GM18858 (cell line): ENCODE results near the gene HUNK.

Experiments
- ATAC-seq: cut with Tn5 transposase; IDR thresholded peaks from one replicate; pipeline ENCODE4 v1.9.1; 2021; ENCODE audit not compliant: unreplicated experiment

HUNK gene

DNA sequence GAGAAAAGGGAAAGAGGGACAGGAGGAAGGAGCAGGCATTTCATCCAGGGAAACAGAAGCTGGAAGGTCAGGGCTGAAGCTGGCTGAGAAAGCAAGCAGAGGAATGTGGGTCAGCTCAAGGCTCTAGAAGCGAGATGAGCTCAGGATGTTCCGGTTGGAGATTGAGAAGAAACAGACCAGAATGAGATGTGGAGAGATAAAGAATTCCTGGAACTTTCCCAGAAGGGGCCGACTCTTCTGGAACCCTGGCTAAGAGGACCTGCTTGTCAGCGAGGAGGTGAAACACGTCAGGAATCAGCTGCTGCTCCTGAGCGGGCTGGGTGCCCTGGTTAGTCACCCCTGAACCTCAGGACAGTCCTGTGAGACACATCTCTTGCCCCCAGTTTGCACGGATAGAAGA is 75.9 kb downstream of the HUNK start:
- ATAC-seq = no peak

- ATAC-seq = no peak
Measured at GRCh38 chr21:31952828-31953227, 80.0 kb downstream of the HUNK start.

- no peak for ATAC-seq
Measured at GRCh38 chr21:31957631-31958030, 84.8 kb downstream of the HUNK start.

DNA sequence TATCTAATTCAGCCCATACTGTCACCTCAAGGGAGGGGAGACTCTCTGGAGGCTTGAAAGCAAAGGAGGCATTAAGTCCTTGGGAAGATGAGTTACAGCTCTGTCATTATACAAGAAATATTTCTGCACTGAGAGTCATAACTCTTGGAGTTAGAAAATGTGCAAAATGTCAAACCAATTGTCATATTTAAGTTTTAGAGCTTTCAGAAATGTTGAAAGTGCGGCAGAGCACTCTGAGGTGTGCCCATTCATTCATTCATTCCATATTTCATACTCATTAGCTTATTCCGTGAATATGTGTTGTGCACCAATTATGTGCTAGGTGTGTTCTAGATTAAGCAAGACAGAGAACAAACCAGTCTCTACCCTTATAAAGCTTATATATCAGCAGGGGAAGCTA is 87.1 kb downstream of the HUNK start:
- ATAC-seq = no peak

DNA sequence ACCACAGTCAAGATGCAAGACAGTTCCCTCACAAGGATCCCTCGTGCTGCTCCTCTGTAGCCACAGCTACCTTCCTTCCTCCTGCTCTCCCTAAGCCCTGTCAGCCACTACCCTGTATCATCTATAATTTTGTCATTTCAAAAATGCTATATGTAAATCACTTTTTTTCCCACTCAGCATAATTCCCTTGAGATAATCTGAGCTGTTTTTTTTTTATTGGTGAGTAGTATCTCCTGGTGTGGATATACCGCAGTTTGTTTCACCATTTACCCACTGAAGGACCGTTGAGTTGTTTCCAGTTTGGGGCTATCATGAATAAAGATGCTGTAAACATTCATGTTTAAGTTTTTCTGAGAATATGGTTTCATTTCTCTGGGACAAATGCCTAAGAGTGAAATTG is 88.2 kb downstream of the HUNK start:
- no peak for ATAC-seq

DNA sequence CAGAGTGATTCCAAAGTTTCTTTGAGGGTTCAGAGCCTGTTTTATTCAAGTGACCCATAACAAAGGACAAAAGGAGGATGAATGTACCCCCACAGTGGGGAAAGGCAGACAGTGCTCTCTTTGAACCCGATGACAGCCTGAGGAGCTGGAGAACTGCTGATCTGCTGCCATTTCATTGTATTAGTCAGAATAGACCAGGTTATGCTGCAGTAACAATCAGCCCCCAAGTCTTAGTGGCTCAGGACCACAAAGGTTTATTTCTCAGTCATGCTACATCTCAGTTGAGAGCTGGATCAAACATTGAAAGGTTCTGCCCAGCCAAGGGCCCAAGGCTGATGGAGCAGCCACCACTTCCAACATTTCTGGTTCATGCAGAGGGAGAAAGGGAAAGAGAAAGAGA is 88.9 kb downstream of the HUNK start:
- no peak for ATAC-seq

DNA sequence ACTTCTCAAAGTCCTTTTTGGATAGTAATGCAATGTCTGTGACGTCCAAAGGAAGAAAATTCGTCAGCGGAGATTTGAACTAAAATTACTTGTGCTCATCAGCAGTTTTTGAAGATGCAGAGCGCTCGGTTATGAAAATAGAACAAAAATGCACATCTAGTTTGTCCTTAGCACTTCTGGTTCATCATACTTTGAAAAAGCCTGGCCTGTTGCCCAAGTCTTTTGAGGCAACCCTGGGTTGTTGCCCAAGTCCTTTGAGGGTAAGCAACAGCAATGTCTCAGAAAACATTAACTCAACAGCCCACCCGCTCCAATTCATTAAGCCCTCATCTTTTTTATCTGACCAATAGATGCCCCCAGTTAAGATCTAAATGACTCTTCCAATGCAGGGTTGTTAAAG is 91.9 kb downstream of the HUNK start:
- ATAC-seq = no peak

GRCh38 chr21:31967334-31967733 is 94.5 kb downstream of the HUNK start:
- ATAC-seq = no peak

DNA sequence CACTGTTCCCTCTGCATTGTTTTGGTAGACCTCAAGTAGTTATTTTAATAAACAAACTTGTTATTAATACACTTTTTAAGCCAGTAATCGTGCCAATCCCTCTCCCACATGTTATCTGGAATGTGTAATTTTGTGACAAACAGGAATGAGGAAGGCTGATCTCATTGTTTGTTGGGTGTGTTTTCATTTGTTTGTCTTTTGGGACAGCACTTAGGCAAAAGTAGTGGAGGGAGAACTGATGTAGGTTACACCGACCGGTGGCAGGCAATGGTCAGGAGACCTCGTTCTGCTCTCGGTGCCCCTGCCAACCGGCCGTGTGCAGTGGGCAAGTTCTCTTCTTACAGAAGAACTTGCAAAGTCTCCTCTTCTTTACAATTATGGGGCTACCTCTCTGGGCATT is 99.8 kb downstream of the HUNK start:
- no peak for ATAC-seq

GRCh38 chr21:31973402-31973944 is 100.7 kb downstream of the HUNK start:
- ATAC-seq = no peak

- ATAC-seq = no peak
Measured at GRCh38 chr21:31974454-31974985, 101.7 kb downstream of the HUNK start.

DNA sequence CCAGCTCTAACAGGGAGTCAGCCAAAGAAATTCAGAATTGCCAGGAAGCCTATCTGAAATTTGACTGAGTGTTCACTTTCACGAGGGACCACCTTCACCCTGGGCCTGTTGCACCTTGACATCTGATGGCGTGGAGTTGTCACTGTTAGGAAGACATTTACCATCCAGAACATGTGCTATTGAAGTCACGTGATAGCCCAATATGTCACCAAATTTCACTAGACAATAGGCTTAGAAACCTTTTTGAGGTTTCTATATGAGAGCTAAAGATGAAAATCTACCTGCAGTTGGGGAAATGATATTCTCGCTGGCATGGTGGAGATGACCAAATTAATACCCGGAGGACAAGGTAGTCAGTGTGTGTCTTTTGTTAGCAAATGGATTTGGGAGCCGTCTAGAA is 102.7 kb downstream of the HUNK start:
- no peak for ATAC-seq

GRCh38 chr21:31977816-31978215 is 105.0 kb downstream of the HUNK start:
- no peak for ATAC-seq

DNA sequence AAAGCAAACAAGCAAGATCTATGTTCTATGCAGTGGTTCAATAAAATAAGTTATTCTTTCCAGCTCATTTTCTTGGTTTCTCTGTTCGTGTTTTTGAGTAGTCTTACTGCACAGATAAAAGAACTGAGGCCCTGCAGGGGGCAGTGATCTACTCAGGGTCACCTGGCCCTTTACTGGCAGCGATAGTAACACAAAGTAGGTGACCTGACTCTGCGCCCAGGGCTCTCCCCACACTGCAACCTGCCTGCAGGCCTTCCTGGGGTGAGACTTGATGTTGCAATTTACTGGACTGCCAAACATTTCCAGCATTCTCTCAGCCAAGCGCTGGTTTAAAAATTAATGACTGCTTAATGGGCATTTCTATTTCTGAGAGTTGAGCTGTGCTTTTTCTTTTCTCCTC is 110.3 kb downstream of the HUNK start:
- no peak for ATAC-seq

DNA sequence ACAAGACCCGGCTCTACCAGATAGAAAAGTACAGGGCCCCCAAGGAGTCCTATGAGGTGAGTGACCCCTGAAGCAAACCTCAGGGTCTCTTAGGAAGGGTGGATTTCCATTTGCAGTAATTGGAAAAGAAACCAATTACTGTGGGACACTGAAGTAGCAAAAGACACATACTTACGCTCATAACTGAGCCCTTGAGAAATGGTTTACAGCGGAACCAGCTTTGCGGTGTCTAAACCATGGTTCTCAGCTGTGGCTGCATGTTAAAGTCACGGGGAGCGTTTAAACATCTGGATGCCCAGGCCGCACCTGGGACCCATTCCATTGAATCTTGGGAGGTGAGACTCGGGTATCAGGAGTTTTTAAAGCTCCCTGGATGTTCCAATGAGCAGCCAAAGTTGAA is 110.7 kb downstream of the HUNK start:
- no peak for ATAC-seq

DNA sequence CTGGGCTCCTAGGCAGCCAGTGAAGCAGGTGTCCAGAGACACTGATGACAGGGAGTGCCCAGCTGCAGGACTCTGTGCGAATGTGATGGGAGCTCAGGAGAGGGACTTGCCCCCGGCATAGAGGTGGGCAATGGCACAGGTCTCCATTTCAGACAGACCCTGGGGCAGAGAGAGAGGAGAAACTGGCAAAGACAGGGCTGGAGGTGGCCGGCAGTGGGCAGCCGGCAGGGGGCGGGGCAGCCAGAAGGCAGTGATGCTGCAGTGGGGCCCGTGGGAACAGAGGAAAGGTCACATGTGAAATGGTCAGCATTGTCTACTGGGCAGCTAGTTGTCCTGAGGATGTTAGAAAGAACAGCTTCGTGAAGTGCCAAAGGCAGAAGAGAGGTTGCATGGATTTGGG is 112.6 kb downstream of the HUNK start:
- ATAC-seq = no peak

GRCh38 chr21:31986035-31986856 is 113.4 kb downstream of the HUNK start:
- ATAC-seq = no peak

DNA sequence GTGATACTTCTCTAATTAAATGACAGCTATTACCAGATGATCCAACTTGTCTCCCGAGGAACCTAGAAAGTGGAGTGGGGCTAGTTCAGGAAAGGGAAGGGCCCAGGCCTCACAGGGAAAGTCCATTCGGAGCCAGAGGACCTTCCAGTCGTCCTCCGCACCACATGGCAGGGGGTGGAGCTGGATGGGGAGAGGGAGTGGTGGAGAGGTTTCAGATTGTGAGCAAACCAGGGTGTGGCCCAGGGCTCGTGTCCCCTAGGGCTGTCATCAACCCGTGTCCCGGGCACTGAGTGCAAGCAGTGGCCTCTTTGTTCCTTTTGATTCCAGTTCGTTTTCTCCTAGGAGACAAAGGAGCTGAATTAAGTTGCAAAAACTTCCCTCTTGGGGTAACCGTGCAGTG is 114.9 kb downstream of the HUNK start:
- ATAC-seq = no peak

- no peak for ATAC-seq
Measured at GRCh38 chr21:31988492-31989290, 115.9 kb downstream of the HUNK start.

DNA sequence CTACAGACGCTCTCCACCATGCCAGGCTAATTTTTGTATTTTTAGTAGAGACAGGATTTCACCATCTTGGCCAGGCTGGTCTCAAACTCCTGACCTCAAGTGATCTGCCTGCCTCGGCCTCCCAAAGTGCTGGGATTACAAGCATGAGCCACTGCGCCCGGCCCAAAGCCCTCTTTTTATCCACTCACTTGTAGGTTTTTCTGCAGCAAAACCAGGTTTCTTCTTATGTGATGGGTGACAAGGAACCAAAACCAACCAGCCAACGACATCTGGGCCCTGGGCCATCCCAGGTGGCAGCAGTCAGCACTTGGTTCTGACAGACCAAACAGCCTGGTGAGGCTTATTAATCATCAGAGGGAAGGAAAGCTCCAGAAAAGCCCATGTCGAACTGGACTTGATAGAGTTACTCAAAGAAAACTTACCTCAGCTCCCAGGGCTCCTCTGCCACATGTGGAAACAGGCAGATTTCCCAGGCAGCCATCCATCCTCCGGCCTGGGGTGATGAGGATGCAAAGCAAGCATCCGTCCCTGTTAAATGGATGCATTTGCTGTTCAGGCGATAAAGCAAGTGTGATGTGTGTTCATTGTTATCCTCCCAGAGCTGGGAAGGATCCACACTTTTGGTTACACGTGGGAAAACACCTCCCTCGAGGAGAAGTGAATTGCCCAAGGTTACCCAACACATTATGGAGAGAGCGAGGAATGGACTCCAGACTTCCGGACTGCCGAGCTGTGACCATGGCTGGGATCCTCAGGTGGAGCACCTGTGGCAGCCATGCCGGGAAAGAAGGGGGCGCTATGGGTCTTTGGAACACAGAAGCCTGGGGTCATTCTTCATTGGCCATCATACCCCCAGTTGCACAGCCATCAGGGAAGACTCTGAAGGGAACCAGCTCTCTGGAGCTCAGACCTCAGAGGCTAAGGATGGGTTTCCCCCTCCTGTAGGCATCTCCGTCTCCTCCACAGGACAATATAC is 118.8 kb downstream of the HUNK start:
- no peak for ATAC-seq

DNA sequence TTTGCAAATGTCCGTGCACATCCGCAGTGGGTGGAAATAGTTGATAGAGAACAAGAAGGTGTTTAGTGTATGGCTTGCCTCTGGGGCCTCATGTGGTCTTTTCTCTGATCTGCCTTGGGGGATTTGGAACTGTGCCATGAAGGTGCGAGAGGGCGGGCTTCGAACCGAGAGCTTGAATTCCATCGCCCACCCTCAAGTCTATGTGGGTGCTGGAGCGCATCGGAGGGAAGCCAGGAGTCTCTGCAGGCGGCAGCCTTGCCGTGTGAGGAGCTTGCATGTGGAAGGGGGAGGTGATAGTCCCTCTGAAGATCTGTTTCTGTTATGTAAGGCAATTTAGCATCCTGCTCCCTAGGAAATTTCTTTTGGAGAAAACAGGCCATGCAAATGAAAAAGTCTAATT is 119.6 kb downstream of the HUNK start:
- ATAC-seq = no peak
